LNCAP (cell line): ENCODE measurements around the gene MNAT1.

Source experiments
- TF ChIP-seq, protein P1 (sequence below): fragments of 450-650 bp; IDR thresholded peaks from 2 replicates; pipeline ENCODE4 v1.5.1; 2017; ENCODE audit warnings: mild to moderate bottlenecking

The MNAT1 gene

DNA sequence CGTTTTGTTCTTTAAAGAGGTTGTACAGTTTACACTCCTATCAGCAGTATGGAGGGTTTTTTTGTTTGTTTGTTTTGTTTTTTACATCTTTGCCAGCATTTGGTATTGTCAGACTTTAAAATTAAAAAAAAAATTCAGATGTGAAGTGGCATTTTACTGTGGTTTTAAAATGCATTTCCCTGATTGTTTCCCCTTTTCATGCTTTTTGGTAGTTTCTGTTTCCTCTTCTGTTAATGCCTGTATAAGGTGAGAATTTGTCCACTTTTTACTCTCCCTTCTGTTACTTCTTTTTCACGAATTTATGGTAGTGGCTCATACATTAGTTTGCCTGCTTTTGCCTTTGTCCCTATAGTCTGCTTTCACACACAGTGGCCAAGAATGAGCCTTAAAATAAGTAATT lies 36.6 kb downstream of the MNAT1 start:
- TF ChIP-seq, protein P1, sequence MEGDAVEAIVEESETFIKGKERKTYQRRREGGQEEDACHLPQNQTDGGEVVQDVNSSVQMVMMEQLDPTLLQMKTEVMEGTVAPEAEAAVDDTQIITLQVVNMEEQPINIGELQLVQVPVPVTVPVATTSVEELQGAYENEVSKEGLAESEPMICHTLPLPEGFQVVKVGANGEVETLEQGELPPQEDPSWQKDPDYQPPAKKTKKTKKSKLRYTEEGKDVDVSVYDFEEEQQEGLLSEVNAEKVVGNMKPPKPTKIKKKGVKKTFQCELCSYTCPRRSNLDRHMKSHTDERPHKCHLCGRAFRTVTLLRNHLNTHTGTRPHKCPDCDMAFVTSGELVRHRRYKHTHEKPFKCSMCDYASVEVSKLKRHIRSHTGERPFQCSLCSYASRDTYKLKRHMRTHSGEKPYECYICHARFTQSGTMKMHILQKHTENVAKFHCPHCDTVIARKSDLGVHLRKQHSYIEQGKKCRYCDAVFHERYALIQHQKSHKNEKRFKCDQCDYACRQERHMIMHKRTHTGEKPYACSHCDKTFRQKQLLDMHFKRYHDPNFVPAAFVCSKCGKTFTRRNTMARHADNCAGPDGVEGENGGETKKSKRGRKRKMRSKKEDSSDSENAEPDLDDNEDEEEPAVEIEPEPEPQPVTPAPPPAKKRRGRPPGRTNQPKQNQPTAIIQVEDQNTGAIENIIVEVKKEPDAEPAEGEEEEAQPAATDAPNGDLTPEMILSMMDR, result no peak

DNA sequence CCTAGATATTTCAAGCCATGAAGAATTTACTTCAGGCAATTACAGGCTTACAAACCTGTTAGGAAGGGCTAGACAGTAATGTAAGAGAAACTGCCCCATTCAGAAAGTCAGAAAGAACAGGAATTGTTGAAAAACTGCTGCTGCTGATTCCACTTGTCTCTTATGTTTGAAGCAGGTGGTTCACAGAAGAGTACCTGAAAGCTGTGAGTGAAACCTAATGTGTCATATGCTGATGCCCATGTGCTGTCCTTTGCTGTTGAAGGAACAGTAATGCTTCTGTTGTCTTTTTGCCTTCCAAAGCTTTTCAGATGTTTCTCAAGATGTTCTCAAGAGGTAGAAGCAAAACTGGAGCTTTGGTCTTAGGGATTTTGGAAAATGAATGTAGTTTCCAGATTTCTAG lies 39.0 kb downstream of the MNAT1 start:
- TF ChIP-seq, protein P1, result no peak

DNA sequence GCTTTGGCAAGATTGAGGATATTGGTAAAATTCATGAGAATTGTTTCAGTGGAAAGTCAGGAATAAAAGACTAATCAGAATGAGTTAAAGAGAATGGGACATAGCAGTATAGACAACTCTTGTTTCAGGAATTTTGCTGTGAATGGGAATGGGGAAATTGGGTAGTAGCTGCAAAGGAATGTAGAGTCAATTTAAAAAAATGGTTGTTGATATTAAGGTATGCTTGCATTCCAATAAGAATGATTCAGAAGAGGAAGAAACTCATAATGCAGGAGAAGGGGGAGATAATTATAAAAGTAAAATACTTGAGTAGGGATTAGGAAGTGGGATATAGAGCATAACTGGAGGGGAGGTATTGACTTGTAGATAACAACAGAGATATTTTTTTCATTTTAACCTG lies 40.7 kb downstream of the MNAT1 start:
- TF ChIP-seq, protein P1, result no peak

DNA sequence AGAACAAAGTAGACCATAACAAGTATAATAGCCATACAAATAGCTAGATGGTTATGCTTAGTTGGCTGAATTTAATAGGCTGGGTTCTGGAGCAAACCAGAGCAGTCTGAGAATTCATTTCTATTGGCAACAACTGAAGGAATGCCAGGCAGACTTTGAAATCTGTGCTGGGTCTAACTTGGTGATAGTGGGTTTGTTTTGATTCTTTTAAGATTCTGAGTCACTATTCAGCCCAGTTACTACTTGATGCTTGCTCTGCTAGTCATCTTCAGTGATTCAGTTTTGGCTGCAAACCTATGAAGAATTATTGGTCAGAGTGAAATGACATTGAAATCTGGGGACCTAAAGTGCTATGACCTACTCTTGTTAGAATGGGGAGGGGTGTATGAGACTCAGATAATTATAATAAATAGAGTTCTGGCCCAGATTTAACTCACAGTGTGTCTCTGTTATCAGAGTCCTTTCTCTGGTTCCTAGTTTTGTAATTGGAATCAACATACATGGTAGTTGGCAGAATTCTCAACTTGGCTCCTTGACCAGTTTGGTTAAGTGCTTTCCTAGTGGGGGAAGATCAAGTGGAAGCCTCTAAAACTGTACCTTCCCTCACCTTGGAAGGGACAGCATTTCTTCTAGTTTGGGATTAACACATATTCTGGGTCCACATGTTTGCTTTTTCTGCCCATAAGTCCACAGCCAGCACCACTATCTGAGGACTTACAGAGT lies 43.5 kb downstream of the MNAT1 start:
- TF ChIP-seq, protein P1, result no peak

DNA sequence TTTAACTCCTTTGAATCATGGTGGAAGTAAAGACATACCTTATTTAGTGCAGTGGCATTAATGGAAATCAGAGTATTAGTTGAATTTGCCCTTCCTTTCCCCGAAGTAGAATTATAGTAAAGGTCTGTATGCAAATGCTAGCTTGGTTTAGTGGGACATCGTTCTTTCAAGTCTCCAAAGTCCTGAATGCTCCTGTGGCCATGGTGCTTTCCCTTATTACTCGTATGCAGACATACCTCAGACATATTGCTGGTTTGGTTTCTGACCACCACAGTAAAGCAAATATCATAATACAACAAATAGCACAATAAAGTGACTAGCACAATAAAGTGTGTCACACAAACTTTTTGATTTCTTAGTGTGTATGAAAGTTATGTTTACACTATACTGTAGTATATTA lies 52.3 kb downstream of the MNAT1 start:
- TF ChIP-seq, protein P1, result no peak

DNA sequence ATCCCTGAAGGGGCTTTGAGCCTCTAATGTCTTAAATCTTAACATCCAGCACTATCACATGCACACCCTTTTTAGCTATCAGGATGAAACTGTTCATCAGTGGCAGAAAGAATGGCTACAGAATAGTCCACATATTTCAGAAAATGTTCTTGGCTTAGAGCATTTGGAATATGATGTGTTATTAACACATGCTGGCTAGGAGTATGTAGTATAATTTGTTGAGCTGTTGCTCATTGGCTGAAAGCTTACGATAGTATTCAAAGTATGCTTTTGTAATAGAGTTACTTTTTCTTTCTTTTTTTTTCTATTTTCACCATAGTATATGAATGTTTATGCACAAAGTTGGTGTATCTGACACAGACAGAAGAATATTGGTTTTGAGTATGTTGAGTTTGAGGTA lies 55.1 kb downstream of the MNAT1 start:
- TF ChIP-seq, protein P1, result no peak

DNA sequence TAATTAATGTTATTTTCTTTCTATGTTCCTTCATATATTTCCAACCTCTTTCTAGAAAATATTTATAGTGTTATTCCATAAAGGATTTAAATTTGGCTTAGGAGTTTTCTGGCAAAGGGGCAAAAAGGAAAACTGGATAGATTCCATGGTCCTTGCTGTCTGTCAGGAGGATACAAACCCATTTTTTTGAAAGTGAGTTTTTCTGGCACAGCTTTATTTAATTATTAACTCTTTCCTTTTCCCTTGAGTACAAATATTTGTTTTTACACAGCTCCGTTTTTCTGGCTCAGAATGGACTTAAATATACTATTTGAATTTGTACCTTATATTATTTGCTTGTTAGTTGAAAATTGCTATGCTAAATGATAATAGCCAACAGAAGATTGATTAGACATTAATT lies 56.3 kb downstream of the MNAT1 start:
- TF ChIP-seq, protein P1, result no peak

DNA sequence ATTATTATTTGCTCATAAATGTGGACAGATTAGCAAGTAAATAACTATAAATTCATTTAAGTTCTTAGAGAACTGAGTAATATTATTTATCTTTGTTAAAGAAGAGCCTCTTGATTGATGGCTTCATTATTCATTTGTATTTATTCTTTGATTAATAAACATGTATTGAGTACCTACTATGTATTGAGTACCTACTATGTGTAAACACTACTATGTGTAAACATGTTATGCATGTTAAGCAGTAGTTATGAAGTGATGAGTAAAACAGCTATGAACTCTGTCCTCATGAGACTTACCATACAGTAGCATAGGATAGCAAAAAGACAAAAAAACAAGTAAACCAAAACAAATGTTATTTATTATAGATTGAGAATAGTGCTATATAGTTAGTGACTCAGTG lies 61.9 kb downstream of the MNAT1 start:
- TF ChIP-seq, protein P1, result no peak
